Stimulated activated CD4-positive, alpha-beta T cell treated with anti-CD3 and anti-CD28 coated beads, TNF-alpha, amount 100 ng/mL, for 1 hour (primary cell): ENCODE results near the gene TXNDC15.
"Not testable (repeated sequence)": the region's sequence is repeated elsewhere in the genome, so short reads cannot be mapped to it uniquely, and the experiment has no call there.

Experiments
- DNase-seq, 3 donors: peaks; one replicate each; pipeline ENCODE4 v3.0.0-alpha.2; 2020; ENCODE audit warnings: low read depth in 3 of 3, low spot score in 1 of 3

The TXNDC15 gene

DNA sequence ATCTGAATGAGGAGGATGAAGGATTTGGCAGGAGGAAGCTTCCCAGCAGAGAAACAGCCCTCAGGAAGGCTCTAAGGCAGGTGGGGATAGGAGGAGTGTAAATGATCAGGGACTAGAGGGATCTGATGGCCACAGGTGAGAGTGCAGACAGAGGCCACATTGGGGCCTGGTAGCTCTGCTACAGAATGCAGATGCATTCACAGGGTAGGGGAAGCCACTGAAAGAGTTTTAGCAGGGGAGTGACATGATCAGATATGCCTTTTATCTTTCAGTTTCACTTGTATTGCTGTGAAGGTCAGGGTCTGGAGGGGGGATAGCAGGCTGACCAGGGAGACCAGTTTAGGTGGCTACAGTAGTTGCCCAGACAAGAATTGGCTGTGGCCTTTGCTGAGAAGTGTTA lies 3.0 kb downstream of the TXNDC15 start:
- no peak for DNase-seq

DNA sequence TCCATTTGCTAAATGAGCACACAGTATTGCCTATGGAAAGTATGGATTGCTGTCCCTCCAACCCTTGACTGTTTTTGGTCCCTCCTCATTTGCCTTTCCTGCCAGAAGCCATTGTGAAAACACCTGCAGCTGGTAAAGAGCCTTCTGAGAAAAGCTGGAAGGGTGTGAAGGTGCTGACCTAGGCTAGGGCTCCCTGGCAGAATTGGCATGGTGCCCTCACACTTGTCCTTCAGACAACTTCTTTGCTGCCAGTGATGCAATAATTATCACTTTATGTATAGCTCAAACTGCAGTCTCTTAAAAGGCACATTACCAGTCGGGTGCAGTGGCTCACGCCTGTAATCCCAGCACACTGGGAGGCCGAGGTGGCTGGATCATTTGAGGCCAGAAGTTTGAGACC lies 4.2 kb downstream of the TXNDC15 start:
- DNase-seq = no peak

DNA sequence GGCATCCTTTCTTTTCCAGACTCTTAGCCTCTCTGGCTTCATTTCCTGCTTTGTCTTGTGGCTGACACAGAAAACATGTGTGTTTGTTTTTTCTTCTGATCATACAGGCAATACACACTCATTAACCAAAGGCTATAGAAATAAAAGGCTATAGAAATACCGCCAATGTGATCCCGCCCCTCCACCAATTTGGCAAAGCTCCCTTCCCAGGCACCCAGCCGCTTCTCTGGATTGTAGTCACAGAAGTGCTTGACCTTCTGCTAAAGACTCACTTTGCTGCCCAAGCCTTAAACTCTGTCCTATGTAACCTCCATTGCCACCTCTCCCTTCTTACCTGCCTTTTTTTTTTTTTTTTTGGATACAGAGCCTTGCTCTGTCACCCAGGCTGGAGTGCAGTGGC lies 5.3 kb downstream of the TXNDC15 start:
- no peak for DNase-seq

DNA sequence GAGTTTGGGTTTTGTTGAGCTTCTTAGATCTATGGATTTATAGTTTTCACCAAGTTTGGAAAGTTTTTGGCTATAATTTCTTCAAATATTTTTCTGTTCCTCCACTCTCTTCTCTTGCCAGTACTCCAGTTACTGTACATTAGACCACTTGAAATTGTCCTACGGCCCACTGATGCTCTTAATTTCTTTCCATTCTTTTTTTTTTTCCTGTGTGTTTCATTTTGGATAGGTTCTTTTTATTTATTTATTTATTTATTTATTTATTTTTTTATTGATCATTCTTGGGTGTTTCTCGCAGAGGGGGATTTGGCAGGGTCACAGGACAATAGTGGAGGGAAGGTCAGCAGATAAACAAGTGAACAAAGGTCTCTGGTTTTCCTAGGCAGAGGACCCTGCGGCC lies 6.8 kb downstream of the TXNDC15 start:
- not testable (repeated sequence) for DNase-seq

DNA sequence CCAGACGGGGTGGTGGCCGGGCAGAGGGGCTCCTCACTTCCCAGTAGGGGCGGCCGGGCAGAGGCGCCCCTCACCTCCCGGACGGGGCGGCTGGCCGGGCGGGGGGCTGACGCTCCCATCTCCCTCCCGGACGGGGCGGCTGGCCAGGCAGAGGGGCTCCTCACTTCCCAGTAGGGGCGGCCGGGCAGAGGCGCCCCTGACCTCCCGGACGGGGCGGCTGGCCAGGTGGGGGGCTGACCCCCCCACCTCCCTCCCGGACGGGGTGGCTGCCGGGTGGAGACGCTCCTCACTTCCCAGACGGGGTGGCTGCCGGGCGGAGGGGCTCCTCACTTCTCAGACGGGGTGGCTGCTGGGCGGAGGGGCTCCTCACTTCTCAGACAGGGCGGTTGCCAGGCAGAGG lies 7.5 kb downstream of the TXNDC15 start:
- not testable (repeated sequence) for DNase-seq

DNA sequence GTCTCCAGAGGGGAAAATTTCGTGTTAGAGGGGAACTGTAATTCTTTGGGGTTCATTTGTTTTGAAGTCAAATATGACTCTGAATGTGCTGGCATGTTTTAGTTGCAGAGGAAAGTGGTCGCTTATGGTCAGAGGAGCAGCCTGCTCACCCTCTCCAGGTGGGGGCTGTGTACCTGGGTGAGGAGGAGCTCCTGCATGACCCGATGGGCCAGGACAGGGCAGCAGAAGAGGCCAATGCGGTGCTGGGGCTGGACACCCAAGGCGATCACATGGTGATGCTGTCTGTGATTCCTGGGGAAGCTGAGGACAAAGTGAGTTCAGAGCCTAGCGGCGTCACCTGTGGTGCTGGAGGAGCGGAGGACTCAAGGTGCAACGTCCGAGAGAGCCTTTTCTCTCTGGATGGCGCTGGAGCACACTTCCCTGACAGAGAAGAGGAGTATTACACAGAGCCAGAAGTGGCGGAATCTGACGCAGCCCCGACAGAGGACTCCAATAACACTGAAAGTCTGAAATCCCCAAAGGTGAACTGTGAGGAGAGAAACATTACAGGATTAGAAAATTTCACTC lies 13.5 kb downstream of the TXNDC15 start:
- no peak for DNase-seq

DNA sequence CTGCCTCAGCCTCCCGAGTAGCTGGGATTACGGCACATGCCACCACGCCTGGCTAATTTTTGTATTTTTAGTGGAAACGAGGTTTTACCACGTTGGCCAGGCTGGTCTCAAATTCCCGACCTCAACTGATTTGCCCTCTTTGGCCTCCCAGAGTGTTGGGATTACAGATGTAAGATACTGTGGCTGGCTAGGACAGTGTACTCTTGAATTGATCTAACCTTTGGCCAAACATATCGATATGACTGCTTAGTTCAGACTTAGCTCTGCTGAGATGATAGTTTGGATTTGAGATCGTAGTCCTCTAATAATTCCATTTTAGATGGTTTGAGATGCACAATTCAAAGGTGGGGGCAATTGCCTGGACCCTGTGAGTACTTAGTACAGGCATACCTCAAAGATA lies 15.2 kb downstream of the TXNDC15 start:
- DNase-seq = no peak

DNA sequence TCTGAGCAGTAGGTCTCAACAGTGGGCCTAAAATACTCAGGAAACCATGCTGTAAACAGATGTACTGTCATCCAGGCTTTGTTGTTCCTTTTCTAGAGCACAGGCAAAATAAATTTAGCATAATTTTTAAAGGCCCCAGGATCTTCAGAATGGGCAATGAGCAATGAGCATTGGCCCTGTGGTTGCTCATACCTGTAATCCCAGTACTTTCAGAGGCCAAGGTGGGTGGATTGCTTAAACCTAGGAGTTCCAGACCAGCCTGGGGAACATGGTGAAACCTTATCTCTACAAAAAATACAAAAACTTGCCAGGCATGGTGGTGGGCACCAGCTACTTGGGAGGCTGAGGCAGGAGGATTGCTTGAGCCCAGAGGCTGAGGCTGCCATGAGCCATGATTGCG lies 17.3 kb downstream of the TXNDC15 start:
- DNase-seq = no peak

DNA sequence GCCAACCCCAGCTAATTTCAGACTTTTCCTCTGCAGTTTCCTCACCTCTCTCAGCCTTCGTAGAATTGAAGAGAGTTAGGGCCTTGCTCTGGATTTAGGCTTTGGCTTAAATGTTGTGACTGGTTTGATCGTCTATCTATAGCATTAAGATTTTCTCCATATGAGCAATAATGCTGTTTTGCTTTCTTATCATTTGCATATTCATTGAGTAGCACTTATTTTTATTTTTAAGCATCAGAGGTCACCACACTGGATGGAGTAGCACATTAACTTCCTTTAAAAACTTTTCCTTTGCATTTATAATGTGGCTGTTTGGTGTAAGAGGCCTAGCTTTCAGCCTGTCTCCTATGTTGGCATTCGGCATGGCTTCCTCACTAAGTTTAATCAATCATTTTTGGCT lies 18.1 kb downstream of the TXNDC15 start:
- no peak for DNase-seq

DNA sequence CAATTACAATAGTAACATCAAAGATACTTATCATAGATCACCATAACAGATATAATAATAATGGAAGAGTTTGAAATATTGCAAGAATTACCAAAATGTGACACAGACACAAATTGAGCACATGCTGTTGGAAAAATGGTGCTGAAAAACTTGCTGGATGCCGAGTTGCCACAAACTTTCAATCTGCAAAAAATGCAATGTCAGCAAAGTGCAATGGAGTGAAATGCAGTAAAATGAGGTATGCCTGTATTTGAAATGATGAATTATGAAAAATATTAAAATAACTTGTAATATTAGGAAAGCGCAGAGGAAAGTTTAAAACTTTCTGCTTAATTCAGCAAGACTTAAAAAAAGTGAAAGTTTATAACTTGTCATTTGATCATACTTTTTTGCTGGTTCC lies 18.8 kb downstream of the TXNDC15 start:
- DNase-seq = no peak

DNA sequence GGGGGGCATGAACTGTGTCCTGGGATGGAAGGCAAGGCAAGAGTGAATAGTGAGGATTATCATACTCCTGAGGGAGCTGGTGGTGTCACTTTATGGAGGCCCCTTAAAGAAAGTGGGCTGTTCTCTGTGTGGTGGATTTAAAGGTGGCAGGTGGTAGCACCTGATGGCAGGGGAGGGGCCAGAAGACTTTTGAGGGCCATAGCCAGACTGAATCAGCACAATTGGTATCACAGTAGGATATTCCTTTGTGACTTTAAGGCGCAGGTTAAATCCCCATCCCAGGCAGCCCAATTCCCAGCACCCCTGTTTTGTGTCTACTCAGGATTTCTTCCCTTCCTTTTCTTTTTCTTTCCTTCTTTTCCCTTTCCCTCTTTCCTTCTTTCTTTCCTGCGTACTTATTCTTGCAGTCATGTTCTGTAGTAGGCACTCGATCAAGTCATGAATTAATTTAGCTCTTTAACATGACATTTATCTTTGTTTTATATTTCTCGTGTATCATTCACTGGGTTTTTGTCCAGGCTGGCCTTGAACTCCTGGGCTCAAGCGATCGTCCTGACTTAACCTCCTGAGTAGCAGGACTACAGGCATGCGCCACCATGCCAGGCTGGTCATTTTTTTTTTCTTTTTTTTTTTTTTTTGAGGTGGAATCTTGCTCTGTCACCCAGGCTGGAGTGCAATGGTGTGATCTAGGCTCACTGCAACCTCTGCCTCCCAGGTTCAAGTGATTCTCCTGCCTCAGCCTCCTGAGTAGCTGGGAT lies 19.8 kb downstream of the TXNDC15 start:
- DNase-seq = no peak

DNA sequence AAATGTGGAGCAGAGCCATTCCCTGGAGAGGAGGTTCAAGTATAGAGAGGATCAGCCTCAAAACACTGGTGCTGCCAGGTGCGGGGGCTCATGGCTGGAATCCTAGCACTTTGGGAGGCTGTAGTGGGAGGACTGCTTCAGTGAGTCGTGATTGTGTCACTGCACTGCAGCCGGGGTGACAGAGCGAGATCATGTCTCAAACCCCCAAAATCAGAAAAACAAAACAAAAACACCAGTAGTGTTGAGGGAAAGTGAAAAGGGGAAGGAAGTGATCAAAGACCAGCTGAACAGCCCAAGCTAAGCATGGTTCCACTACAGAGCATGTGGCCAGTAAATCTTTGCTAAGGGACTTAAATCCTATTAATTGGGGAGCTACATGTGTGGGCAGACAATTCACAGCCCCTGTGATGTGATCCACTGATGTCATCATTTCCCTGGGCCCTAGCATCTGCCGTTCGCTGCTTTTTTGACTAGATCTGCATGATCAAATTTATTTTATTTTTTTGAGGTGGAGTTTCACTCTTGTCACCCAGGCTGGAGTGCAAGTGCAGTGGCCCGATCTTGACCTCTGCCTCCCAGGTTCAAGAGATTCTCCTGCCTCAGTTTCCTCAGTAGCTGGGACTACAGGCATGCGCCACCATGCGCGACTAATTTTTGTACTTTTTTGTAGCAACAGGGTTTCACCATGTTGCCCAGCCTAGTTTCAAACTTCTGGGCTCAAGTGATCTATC lies 28.1 kb downstream of the TXNDC15 start:
- no peak for DNase-seq

DNA sequence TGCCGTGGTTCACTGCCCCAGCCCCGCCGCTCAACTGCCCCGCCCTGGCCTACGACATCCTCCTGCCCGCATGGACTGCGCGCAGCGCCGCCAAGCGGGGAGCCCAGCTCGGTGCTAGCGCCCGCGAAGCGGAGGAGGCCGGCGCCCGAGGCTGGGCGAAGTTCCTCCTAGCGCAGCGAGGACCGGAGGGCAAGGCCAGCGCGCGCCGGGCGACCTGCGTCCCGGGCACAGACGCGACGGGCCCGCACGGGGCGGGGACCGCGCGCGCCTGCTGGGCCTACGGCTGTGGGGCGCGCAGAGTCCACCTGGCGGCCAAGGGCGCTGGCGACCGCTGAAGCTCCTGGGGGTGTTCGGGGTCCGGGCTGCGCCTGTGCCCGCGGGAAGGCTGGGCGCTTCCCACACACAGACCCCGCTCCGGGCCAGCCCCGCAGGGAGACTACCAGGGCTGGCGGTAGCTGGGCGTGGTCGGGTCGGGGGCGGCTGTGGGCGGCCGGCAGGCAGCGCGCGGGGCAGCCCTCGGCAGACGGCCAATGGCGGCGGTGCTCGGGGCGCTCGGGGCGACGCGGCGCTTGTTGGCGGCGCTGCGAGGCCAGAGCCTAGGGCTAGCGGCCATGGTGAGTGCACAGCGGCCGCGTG lies 30.6 kb downstream of the TXNDC15 start, which contains the start of gene PCBD2:
PCBD2 (plus strand) TSS at position 522 of the 636 bp plus-strand sequence; CDS start at position 531, 9 bp downstream.
- DNase-seq = peak; percentile 70 to 85 (median 81)

DNA sequence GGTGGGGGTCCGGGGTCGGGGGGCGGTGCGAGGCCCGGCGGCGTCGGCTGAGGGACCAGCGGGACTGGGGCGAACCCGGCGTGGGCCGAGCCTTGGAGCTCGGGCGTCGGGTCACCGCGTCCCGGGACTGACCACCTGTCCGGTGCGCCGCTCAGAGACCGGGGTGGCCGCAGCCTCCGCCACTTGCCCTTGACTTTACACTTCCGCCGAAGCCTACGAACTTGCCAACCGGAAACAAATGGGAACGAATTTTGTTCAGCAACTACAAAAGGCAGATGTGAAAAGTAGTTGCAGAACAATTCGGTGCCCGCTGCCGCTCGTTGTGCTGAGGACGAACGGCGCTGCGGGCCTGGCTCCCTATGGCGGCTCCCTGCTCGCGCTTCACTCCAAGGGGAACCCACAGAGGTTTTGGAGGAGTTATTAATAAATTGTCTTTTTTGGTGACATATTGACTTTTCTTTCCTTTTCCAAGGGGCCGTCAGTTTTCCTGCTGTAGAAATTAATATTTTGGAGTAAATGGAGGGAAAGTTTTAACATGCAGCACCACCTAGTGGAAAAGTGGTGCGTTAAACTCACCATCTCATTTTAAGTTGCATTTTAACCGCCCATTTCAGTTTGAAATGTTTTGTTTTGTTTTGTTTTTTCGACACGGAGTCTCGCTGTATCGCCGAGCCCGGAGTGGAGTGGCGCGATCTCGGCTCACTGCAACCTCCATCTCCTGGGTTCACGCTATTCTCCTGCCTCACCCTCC lies 31.2 kb downstream of the TXNDC15 start:
- DNase-seq = peak in 2 of 3 donors; percentile 27 to 43

DNA sequence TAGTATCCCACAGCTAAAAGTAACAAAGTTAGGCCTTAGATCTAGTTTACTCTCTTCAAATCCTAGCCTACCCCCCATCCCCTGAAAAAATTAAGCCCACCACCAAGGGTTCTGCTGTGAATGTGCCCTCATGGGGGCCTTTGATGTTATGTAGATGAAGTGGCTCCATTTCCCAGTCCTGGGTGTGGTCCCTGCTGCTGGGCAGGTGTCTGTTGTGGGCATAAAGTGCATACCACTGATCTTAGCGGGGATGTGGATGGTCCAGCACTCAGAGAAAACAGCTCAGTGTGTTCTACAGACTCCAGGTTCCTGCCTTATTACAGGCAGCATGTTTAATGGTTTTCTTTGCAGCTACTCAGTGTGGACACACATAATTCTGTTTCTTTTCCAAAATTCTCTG lies 32.6 kb downstream of the TXNDC15 start:
- no peak for DNase-seq

DNA sequence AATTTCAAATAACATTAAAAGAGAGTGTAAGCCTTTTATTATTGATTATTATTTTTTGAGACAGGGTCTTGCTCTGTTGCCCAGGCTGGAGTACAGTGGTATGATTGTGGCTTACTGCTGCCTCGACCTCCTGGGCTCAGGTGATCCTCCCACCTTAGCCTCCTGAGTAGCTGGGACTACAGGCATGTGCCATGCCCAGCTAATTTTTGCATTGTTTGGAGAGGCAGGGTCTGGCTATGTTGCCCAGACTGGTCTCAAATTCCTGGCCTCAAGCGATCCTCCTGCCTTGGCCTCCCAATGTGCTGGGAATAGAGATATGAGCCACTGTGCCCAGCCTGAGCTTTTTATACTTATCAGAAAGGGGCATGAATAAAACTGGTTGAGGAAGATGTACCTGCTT lies 36.6 kb downstream of the TXNDC15 start:
- not testable (repeated sequence) for DNase-seq

DNA sequence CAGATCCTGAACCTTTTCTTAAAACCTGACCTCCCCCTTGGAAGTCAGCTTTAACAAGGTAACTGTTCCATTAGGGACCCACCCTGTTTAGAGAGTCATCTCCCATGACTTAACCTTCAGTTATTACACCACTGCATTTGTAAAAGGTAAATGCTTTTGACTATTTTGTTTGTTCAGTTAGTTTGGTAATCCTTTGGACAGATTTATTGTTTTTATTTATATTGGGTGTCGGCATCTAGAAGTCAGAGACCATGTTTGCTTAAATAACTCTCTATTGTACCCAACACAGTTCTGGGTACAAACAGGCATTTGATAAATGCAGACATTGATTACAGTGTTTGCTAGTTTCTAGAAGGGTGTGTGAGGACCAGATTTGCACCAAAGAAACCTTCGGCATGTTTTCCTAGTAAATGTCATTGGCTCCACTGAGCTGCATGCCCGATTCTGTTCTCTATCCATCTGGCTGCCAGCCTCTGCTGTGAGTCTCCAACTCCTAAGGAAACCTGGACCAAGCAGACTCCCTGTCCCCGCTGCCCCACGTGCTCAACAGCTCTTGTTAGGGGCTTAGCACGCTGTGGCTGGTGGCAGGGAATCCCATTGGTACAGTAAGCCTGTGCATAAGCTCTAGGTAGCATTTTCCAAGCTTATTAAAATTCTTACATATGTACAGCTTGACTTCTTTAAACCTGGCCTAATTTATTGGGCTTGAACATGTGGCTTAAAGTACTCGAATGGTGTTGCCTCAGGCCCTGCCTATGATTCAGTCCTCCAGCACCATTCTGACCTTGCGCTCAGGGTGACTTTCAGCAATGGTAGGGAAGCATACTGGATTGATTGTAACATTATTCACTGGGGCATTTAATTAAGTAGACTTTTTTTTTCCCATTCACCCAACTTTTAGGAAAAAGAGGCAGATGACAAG lies 37.4 kb downstream of the TXNDC15 start:
- no peak for DNase-seq

DNA sequence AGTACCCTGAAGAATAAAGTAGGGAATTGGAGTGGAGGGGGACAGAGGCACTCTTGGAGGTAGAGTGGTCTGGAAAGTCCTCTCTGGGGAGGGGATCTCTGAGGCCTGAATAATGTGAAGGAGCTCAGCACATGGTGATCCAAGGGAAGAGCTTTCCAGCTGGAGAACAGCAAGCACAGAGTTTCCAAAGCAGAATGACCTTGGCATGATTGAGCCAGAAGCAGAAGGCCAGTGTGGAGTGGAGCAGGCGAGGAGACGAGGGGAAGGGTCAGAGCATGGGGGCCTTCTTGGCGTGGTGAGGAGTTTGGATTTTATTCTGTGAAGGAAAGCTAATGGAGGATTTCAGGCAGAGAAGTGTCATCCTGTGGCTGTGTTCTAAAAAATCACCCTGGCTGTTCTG lies 39.1 kb downstream of the TXNDC15 start:
- no peak for DNase-seq

DNA sequence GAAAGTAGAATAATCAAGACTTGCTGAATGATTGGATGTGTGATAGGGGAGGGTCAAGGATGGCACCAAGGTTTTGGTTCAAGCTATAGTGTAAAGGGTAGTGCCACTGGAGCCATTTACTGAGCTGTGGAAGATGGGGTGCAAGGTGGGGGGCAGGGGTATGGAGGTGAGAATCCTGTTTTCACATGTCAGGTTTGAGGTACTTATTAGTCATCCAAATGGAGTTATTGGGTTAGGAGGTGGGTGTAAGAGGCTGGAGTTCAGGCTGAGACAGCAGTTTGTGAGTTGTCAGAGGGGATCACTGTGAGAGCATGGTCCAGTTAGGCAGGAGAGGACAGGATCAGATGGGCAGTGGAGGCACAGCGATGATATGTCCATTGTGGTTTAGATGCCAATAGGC lies 39.6 kb downstream of the TXNDC15 start:
- no peak for DNase-seq
